Activated CD4-positive, alpha-beta memory T cell treated with anti-CD3 and anti-CD28 coated beads, Interleukin-2, amount 10 ng/mL, durations not matched to agents 7 days and 5 days (primary cell): ENCODE measurements around the gene EMD. TPM values are rescaled to one million over a fixed set of nuclear protein-coding genes. Genes with fewer than 3 reads are reported as not detected.
"Not testable (repeated sequence)": the region's sequence is repeated elsewhere in the genome, so short reads cannot be mapped to it uniquely, and the experiment has no call there.

ENCODE experiments used
- CTCF ChIA-PET: fragments of 350-600 bp; sonication (Branson Sonifier 250); formaldehyde crosslinking; loops from one replicate; lab custom pipeline; 2021; ENCODE audit warnings: antibody characterized with exemption, inconsistent platforms; lab: Charles Lee
- POLR2A ChIA-PET: fragments of 350-600 bp; sonication (Branson Sonifier 250); formaldehyde crosslinking; loops from one replicate; lab custom pipeline; 2021; ENCODE audit warnings: antibody characterized with exemption; lab: Charles Lee
- DNase-seq: peaks from one replicate; pipeline ENCODE4 v3.0.0-alpha.2; 2020
- H3K27ac Mint-ChIP-seq: one replicate; pipeline ENCODE4 v1.8.0; 2021; ENCODE audit warnings: mild to moderate bottlenecking, mixed read lengths
- H3K27me3 Mint-ChIP-seq: one replicate; pipeline ENCODE4 v1.8.0; 2021; ENCODE audit warnings: mixed read lengths
- H3K36me3 Mint-ChIP-seq: one replicate; pipeline ENCODE4 v1.8.0; 2021; ENCODE audit warnings: low read depth, mixed read lengths
- H3K4me1 Mint-ChIP-seq: one replicate; pipeline ENCODE4 v1.8.0; 2021; ENCODE audit warnings: mixed read lengths
- H3K4me3 Mint-ChIP-seq: one replicate; pipeline ENCODE4 v1.8.0; 2021; ENCODE audit warnings: mild to moderate bottlenecking, mixed read lengths
- H3K9me3 Mint-ChIP-seq: one replicate; pipeline ENCODE4 v1.8.0; 2021; ENCODE audit warnings: mixed read lengths
- total RNA-seq, 2 experiments: library from RNA; stranded (reverse); gene quantifications; one replicate each; pipeline ENCODE4 v1.2.3, GENCODE V29; 2021

Gene EMD
- total RNA-seq, 2 experiments from 2014 or later: 65.5 to 66.0 TPM

DNA sequence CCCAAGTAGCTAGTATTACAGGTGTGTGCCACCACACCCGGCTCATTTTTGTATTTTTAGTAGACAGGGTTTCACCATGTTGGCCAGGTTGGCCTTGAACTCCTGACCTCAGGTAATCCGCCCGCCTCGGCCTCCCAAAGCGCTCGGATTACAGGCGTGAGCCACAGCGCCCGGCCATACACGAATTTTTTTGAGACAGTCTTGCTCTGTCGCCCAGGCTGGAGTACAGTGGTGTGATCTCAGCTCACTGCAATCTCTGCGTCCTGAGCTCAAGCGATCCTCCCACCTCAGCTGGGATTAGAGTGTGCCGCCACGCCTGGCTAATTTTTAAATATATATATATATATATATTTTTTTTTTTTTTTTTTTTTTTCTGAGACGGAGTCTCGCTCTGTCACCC, 17.3 kb downstream of the EMD start:
- Mint-ChIP-seq H3K4me1 (peaks cover 16% of the 10 kb centered on the region), H3K36me3 (peaks cover 34% of the 10 kb centered on the region), H3K4me3 (peak overlapping the region; percentile 98)
- POLR2A ChIA-PET: interaction anchor here (1.1 to 7.2 kb wide), 2 partner anchors 14 to 23 kb away, joined by 3 to 103 read pairs; partner anchors contain the start of genes DNASE1L1 and TAFAZZIN
- H3K27me3 Mint-ChIP-seq, DNase-seq, H3K27ac Mint-ChIP-seq, CTCF ChIA-PET, H3K9me3 Mint-ChIP-seq: not testable (repeated sequence)

DNA sequence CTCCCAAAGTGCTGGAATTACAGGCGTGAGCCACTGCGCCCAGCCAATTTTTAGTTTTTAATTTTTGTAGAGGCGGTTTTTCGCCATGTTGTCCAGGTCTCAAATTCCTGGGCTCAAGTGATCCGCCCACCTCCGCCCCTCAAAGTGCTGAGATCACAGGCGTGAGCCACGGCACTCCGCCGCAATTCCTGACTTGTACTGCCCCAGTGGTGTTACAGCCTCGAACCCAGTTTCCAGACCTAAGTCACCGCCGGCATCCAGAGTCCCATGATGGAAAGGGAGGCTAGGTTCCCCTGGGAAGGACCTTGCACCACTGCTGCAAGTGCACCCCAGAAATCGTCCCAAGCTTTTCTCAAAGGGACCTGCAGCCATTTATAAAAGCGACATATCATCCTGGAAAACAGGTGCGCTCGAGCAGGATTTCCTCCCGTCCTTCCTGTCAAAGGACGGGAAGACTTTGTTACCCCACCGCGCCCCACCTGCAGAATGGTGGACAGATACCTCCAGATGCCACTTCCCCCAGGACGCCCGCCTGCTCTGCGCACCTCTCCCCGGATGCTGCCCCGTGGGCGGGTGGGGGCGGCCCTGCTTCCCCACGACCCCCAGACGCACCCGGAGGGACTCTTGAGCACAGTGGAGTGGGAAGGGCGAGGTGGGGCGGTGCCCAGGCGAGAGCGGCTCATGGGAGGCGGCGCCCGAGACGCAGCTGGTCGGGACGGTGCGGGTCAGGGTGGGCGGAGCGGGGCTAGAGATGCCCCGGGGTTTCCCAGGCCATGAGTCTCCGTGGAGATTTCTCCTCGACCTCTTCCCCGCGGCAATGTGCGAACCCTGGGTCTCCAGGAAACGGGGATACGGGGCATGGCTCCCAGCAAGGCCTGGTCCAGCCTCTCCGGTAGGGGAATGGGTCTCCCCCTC, 18.1 kb downstream of the EMD start:
- Mint-ChIP-seq H3K27me3 (no peaks in the 10 kb centered on the region), H3K27ac (peak overlapping the region; percentile 100), H3K4me3 (peak overlapping the region; percentile 98), H3K4me1 (peaks cover 16% of the 10 kb centered on the region), H3K9me3 (no peaks in the 10 kb centered on the region), H3K36me3 (peaks cover 37% of the 10 kb centered on the region)
- CTCF ChIA-PET: interaction anchor here (1.1 to 1.2 kb wide), 2 partner anchors 13 to 32 kb away, joined by 3 to 5 read pairs; partner anchors contain the start of gene ATP6AP1
- POLR2A ChIA-PET: interaction anchor here (0.6 to 7.2 kb wide), 28 partner anchors 14 to 474 kb away, joined by 3 to 103 read pairs (median 8); partner anchors contain the start of genes ATP6AP1, DNASE1L1, EMD and G6PD
- peak; percentile 64 for DNase-seq

DNA sequence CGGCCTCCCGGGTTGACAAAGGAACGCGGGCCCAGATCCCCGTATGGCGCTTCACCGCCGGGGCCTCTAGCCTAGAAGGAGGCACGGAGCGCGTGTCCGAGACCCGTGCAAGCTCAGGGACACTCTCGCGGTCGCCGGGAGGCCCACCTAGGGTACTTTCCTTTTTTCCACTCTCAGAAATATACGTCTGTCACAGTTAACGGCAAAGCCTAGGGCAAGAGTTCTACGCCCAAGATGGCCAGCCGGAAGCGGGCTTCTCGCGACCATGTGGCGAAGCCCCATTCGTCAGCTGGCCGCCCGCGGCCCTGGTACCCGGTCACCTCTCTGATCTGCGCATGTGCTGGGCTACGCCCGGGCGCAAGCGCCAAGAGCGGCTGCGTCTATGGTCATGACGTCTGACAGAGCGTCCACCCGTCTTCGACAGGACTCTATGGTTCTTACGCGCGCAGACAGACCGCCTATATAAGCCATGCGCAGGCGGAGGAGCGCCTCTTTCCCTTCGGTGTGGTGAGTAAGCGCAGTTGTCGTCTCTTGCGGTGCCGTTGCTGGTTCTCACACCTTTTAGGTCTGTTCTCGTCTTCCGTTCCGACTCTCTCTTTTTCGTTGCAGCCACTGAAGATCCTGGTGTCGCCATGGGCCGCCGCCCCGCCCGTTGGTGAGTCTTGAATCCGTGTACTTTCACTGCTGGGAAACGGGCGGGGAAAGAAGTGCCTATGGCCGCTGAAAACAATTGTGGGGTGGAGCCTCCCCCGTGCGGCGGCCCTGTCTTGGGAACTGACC, 19.0 kb downstream of the EMD start, which contains the start of gene RPL10:
Gene RPL10, plus strand, starts transcription at position 490 of the 780 bp plus-strand sequence. Its CDS starts 143 bp downstream, at position 633.
- Mint-ChIP-seq H3K4me1 (peaks cover 16% of the 10 kb centered on the region), H3K27ac (peak within 1 kb of the TSS; percentile 100), H3K36me3 (peaks cover 39% of the 10 kb centered on the region), H3K9me3 (no peaks in the 10 kb centered on the region), H3K27me3 (no peaks in the 10 kb centered on the region), H3K4me3 (peak within 1 kb of the TSS; percentile 98)
- peak; percentile 93 for DNase-seq
- ChIA-PET POLR2A (interaction anchor here (0.6 to 7.2 kb wide), 34 partner anchors 13 to 475 kb away, joined by 3 to 103 read pairs (median 6); partner anchors contain the start of genes ATP6AP1, DKC1, DNASE1L1 and EMD), CTCF (interaction anchor here (0.7 to 2.3 kb wide), 8 partner anchors 12 to 135 kb away, joined by 3 to 8 read pairs (median 4); partner anchors contain the start of genes ATP6AP1, LAGE3 and SLC10A3)

DNA sequence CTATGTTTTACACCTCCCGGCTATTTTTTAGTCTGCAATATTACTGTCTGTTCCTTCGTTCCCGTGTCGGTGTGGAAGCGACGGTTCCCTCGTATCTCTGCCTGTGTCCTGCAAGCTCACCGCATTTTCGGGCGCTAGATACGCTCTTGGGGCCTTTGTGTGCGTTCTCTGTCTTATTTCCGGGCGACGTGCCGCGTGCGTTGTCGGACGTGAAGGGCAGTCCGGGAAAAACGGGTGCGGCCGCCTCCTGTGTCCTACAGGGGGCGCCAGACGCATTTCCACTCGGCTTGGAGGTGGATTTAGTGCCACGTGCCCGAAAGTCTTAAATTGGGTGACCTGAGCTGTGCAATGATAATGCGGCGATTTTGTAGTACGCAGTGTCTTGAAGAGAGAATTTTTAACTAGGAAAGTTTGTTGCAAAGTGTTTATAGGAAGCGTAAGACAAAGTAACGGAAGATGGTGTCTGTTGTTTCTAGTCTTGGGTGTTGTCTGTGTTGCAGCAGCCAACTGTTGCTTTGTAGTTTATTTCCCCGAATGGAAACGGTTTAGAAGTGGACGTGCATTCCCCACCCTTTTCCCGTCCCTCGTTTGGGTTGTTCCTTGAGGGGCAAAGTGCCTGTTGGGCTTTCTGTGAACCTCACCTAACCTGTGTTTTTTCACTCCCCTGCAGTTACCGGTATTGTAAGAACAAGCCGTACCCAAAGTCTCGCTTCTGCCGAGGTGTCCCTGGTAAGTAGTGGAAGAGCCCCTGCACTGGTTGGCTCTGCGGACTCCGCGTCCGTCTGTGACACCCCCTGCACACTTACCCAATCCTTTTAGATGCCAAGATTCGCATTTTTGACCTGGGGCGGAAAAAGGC, 19.8 kb downstream of the EMD start:
- Mint-ChIP-seq H3K4me3 (peak overlapping the region; percentile 98), H3K27me3 (no peaks in the 10 kb centered on the region), H3K36me3 (peaks cover 39% of the 10 kb centered on the region), H3K4me1 (peaks cover 16% of the 10 kb centered on the region), H3K27ac (peak overlapping the region; percentile 100), H3K9me3 (no peaks in the 10 kb centered on the region)
- CTCF ChIA-PET: interaction anchor here (0.6 to 2.3 kb wide), 11 partner anchors 11 to 135 kb away, joined by 3 to 8 read pairs (median 4); partner anchors contain the start of genes ATP6AP1, LAGE3 and SLC10A3
- POLR2A ChIA-PET: interaction anchor here (0.6 to 7.2 kb wide), 34 partner anchors 9 to 476 kb away, joined by 3 to 103 read pairs (median 6); partner anchors contain the start of genes ATP6AP1, DKC1, DNASE1L1 and EMD
- peak; percentile 89 for DNase-seq

DNA sequence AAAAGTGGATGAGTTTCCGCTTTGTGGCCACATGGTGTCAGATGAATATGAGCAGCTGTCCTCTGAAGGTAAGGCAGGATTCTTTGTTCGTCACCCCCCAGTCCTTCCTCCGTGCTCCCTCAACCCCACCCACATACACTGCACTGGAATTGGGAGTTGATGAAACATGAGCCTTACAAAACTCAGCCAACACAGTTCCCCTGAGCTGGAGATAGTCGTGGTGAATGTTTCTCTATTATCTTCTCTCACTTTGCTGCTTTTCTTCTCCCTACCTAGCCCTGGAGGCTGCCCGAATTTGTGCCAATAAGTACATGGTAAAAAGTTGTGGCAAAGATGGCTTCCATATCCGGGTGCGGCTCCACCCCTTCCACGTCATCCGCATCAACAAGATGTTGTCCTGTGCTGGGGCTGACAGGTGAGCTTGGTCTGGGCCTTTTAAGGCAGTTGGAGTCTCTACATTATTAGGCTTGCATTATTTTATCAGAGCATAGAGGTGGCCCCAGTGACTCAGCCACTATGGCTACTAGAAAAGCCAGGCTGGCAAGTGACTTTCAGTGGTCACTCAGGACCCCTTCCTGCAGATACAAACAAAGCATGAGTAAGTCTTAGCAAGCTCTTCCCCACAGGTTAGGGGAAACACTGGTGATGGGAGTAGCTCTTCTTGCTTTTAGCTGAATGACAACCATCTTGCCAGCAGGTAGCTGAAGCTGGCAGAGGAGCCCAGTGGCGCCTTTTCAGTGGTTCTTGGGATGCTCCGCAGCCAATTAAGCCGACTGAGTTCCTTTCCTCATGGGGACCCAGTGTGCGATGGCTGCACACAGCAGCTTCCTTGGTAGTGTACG, 20.7 kb downstream of the EMD start:
- Mint-ChIP-seq H3K4me3 (peak overlapping the region; percentile 98), H3K9me3 (no peaks in the 10 kb centered on the region), H3K27ac (peak overlapping the region; percentile 100), H3K4me1 (peaks cover 16% of the 10 kb centered on the region), H3K36me3 (peaks cover 39% of the 10 kb centered on the region), H3K27me3 (no peaks in the 10 kb centered on the region)
- POLR2A ChIA-PET: interaction anchor here (0.7 to 7.2 kb wide), 19 partner anchors 8 to 473 kb away, joined by 3 to 103 read pairs (median 10); partner anchors contain the start of genes ATP6AP1, DKC1, DNASE1L1 and EMD
- CTCF ChIA-PET: interaction anchor here (0.8 to 2.3 kb wide), 4 partner anchors 11 to 134 kb away, joined by 4 to 8 read pairs (median 5); partner anchors contain the start of genes ATP6AP1 and SLC10A3
- peak; percentile 53 for DNase-seq

DNA sequence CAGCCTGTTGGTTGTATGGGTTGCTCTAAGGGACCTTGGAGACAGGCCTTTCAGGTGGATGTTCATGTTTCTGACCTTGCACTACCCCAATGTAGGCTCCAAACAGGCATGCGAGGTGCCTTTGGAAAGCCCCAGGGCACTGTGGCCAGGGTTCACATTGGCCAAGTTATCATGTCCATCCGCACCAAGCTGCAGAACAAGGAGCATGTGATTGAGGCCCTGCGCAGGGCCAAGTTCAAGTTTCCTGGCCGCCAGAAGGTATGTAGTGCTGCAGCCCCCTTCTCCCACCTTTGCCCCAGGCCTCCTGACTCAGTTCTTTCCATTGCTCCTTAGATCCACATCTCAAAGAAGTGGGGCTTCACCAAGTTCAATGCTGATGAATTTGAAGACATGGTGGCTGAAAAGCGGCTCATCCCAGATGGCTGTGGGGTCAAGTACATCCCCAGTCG, 21.3 kb downstream of the EMD start:
- not testable (repeated sequence) for H3K9me3 Mint-ChIP-seq, H3K27me3 Mint-ChIP-seq, DNase-seq
- Mint-ChIP-seq H3K4me3 (peak overlapping the region; percentile 98), H3K36me3 (peaks cover 39% of the 10 kb centered on the region), H3K27ac (peak overlapping the region; percentile 100), H3K4me1 (peaks cover 16% of the 10 kb centered on the region)
- POLR2A ChIA-PET: interaction anchor here (0.7 to 7.2 kb wide), 12 partner anchors 10 to 431 kb away, joined by 3 to 103 read pairs (median 6); partner anchors contain the start of genes ATP6AP1, DNASE1L1, FAM3A and TAFAZZIN
- CTCF ChIA-PET: interaction anchor here (0.8 to 2.3 kb wide), 3 partner anchors 10 to 90 kb away, joined by 4 to 8 read pairs (median 6); partner anchors contain the start of genes ATP6AP1 and SLC10A3

DNA sequence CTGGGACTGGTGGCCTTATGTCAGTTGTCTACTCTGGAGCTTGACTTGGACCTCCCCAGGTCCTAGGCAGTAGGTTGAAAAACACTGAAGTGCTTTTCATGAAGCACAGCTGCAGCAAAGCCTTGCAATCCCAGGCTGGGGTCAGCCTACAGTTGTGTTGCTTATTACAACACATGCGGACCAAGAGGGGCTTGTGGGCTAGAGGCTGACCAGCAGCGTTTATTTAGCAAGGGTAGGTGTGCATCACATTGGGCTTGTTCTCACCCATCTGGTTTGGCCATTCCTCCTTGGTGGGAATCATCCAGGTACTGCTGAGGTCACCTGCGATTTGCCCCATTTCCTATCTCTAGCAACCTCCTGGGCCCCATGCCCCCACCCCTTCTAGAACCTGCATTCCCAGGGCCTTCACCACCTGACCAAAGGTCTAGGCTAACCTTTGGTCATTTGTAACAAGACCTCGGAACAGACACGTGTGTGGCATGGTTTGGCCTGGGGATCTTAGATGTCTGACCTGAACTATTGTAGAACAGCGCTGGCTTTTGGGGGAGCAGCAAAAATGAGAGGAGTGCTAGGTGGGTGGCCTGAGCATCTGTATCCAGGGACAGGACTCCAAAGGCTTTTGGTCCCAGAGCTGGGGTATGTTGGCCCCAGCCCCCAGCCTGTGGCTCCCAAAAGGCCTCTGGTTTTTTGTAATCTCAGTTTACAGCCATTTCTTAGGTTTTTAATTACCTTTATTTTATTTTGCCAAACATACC, 22.1 kb downstream of the EMD start:
- H3K9me3 Mint-ChIP-seq: no peaks in the 10 kb centered on the region
- H3K4me3 Mint-ChIP-seq: no peak overlapping the region
- peak overlapping the region; percentile 100 for H3K27ac Mint-ChIP-seq
- no peaks in the 10 kb centered on the region for H3K27me3 Mint-ChIP-seq
- peaks cover 16% of the 10 kb centered on the region for H3K4me1 Mint-ChIP-seq
- ChIA-PET POLR2A (interaction anchor here (0.9 to 7.2 kb wide), 6 partner anchors 10 to 32 kb away, joined by 3 to 103 read pairs (median 16); partner anchors contain the start of genes ATP6AP1, DNASE1L1 and TAFAZZIN), CTCF (no interaction called here)
- H3K36me3 Mint-ChIP-seq: peaks cover 39% of the 10 kb centered on the region
- DNase-seq: no peak

DNA sequence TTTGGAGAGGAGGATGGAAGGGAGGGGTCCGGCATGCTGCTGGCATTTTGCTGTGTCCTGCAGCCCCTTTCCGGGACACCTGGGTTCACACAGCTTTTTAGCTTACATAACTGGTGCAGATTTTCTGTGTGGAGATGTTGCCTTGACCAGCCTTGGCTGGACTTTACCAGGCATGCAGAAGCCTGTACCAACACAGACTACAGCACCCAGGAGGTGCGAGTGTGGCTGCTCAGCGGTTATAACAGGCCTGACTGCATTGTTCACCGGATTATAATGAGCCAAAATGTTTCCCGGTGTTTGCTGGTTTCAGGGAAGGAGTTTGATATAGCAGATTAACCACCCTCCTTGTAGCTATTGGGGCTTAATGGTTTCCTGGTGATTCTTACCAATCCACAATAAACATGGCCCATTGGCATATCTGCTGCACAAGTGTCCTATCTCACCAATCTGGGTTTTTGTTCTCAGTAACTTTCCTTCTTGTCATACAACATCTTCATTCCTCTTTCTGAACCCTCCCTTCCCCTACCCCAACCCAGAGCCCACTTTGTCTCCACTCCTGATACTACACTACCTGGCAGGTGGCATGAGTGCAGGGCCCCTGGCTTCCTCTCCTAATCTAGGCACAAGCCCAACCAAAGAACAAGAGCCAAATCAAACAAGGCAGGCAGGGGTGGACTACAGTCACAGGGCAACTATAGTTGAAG, 23.0 kb downstream of the EMD start:
- Mint-ChIP-seq H3K4me1 (peaks cover 14% of the 10 kb centered on the region), H3K27me3 (no peaks in the 10 kb centered on the region), H3K9me3 (no peaks in the 10 kb centered on the region), H3K4me3 (no peak overlapping the region), H3K36me3 (peaks cover 39% of the 10 kb centered on the region), H3K27ac (peak overlapping the region; percentile 3)
- DNase-seq: no peak
- POLR2A ChIA-PET: interaction anchor here (7.2 kb wide), 1 partner anchor 9 kb away, joined by 103 read pairs; the partner anchor contains the start of genes DNASE1L1 and TAFAZZIN
- CTCF ChIA-PET: no interaction called here

DNA sequence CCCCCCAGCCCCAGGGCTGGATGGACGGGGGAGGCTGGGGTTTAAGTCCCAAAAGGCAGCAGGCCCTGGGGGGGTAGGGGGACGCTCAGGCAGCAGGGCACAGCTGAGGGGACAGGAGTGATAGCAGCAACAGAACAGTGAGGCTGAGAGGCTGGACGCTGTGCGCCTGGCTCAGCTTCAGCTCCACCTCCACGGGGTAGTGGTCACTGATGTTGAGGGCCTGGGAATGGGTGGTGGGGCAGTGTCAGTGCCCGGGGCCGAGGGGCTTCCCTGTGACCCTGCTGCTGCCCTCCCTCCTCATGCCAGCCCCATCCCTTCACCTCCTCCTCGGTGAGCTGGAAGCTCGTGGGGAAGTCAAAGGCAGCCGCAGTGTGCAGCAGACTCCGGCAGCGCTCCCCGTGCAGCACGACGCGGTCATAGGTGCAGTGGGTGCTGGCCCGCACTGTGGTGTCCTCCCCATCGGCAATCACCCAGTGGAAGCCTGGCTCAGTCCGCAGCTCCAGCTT, 23.6 kb downstream of the EMD start:
- Mint-ChIP-seq H3K9me3 (no peaks in the 10 kb centered on the region), H3K27me3 (no peaks in the 10 kb centered on the region), H3K4me1 (peaks cover 13% of the 10 kb centered on the region), H3K4me3 (no peak overlapping the region), H3K36me3 (peaks cover 39% of the 10 kb centered on the region), H3K27ac (no peak overlapping the region)
- POLR2A ChIA-PET: interaction anchor here (7.2 kb wide), 1 partner anchor 8 kb away, joined by 103 read pairs; the partner anchor contains the start of genes DNASE1L1 and TAFAZZIN
- no peak for DNase-seq
- CTCF ChIA-PET: no interaction called here
